GM18499 (cell line): ENCODE measurements around the gene DYNC2H1.

Experiments
- ATAC-seq: cut with Tn5 transposase; IDR thresholded peaks from one replicate; pipeline ENCODE4 v1.9.1; 2021; ENCODE audit warnings: moderate number of reproducible peaks; ENCODE audit not compliant: insufficient read depth, unreplicated experiment

DYNC2H1 gene

DNA sequence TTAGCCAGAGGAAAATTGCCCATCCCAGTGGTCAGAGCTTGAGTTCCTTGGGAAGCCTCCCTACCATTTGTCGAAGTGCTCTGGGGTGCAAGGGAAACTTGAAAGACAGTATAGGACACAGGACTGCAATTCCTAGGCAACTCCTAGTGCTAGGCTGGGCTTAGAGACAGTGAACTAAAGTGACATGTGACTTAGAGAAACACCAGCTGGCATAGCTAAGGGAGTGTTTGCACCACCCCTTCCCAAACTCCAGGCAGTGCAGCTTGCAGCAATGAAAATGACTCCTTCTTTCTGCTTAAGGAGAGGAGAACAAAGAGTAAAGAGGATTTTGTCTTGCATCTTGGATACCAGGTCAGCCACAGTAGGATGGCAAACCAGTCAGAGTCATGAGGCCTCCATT, 388.0 kb downstream of the DYNC2H1 start:
- no peak for ATAC-seq

- no peak for ATAC-seq
Measured at GRCh38 chr11:103499710-103500340, 390.6 kb downstream of the DYNC2H1 start.

DNA sequence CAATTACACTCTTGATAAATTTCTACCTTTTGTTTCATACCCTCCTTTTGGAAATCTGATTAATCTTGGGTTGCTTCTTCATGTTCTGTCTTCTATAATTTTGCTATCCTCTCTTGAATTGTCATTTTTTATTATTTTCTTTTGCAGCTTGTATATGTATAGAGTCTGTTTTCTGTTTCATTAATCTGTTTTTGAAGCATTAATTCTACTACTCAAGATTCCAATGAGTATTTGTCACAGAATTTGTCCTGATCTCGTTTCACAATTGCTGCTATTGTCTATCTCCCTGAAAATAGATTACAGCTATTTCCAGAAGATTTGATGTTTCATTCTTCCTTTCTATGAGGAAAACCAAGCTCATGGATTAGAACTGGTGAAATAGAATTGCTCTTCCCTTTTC, 406.1 kb downstream of the DYNC2H1 start:
- no peak for ATAC-seq

DNA sequence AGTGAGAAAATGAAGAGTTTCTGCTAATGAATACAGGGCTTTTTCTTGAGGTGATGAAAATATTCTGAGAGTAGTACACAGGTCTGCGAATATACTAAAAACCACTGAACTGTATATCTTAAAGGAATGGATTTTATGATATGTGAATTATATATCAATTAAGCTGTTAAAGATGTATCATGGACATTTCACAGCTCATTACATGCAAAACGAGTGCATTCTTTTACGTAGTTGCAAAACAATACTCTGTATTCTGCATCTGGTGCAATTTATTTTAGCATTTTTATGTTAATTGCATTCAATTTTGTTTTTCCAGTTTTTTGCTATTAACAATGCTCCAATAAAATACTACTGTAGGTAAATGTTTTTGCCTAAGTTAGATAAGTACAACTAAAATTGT, 411.6 kb downstream of the DYNC2H1 start:
- ATAC-seq = no peak

- no peak for ATAC-seq
Measured at GRCh38 chr11:103525069-103525468, 415.8 kb downstream of the DYNC2H1 start.

DNA sequence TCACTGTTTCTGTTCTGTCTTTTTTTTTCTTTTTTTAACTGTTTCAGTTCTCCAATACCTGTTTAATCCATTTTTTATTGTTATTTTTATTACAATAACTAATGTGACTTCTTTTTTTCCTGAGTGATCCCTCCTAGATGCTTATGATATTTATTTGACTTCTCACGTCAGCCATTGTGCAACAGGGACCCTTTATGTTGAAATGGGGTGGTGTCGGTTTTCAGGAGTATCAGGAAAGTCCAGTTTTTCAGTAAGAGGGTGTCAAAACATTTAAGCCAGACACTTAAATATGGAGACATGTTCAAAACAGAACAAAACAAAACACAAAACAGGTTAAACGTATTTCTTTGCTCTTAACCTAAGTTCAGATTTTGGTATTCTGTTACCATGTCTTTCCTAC, 418.8 kb downstream of the DYNC2H1 start:
- no peak for ATAC-seq

DNA sequence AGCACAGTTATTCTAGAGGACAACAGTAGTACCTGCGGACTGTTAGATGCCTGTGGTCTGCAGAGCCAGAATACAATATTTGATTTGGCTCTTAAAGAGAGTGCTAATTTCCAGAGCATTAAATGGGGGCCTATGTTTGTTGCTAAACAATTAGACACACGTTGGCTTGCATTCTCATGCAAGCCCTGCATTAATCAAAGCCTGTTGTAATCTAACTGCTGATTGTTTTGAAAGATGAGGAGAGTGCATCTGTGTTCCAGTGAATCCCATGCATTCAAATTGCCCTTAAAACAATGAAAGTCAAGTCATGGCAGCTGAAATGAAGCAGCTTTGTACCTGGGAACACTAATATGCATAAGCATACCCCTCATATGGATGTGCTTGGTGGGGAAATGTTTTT, 419.4 kb downstream of the DYNC2H1 start:
- no peak for ATAC-seq

DNA sequence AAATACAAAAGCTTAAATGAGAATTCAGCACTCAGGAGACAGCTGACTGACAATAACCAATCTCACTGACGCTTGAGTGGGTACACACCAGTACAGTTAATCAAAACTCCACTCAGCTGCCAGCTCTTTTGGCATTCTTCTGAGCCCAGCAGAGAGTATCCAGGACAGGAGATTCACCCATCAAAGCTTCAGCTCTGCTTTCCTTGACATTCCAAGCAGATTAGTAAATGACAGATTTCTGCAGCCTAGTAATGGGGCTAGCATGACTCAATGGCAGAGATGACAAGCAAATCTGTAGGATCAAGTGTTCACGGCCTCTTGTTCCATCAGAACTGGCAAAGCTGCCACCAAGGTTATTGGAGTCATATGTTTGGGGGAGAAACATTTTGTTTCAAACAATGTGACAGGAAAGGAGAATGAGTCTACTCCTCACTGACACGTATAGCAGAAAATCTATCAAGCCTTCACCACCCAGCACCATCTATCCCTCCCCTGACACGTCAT, 420.0 kb downstream of the DYNC2H1 start:
- ATAC-seq = no peak
